A673 (cell line): ENCODE measurements around the gene IDE.

Experiments used
- EZH2 ChIP-seq: fragments of 200-600 bp; sonication (generic); IDR thresholded peaks from 2 replicates; pipeline ENCODE4 v1.6.1; 2017; ENCODE audit warnings: borderline replicate concordance, low read depth, mild to moderate bottlenecking, mixed read lengths, antibody characterized with exemption, low read length; ENCODE audit not compliant: poor library complexity, severe bottlenecking
- TF ChIP-seq, protein P1 (sequence below): fragments of 300-800, 200-600 bp; sonication (generic); conservative IDR thresholded peaks from 2 replicates; pipeline ENCODE4 v1.5.1; 2017; ENCODE audit warnings: low read depth, mild to moderate bottlenecking, antibody characterized with exemption, low read length, moderate library complexity, mixed read lengths

- TF ChIP-seq, protein P1, sequence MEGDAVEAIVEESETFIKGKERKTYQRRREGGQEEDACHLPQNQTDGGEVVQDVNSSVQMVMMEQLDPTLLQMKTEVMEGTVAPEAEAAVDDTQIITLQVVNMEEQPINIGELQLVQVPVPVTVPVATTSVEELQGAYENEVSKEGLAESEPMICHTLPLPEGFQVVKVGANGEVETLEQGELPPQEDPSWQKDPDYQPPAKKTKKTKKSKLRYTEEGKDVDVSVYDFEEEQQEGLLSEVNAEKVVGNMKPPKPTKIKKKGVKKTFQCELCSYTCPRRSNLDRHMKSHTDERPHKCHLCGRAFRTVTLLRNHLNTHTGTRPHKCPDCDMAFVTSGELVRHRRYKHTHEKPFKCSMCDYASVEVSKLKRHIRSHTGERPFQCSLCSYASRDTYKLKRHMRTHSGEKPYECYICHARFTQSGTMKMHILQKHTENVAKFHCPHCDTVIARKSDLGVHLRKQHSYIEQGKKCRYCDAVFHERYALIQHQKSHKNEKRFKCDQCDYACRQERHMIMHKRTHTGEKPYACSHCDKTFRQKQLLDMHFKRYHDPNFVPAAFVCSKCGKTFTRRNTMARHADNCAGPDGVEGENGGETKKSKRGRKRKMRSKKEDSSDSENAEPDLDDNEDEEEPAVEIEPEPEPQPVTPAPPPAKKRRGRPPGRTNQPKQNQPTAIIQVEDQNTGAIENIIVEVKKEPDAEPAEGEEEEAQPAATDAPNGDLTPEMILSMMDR: no peak
- no peak for TF ChIP-seq EZH2
These were observed 168.4 kb downstream of the IDE start for GRCh38 chr10:92405419-92405924.
